RKO (cell line): ENCODE measurements around the gene RNF223.
"Not testable (repeated sequence)": the region's sequence is repeated elsewhere in the genome, so short reads cannot be mapped to it uniquely, and the experiment has no call there.

Experiments used
- DNase-seq: peaks from one replicate; pipeline ENCODE4 v3.0.0-alpha.2; 2016; ENCODE audit warnings: low spot score

Gene RNF223

DNA sequence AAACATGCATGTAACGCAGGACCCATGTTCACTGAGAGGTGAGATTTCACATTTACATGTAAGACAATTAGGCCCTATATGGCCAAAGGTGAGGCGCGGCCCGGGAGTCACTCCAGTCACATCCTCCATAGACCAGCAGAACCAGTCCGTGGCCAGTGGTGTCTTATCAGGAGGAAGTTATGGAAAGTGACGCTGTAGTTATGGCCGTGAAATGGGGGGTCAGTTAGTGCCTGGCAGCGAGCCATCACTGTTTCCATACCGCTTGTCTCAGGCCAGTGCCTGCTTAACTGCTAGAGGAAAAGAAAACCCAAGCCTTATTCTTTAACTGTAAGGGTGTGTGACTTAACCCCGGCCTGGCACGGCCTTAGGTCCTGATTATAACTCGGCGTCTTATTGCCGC lies 35.6 kb upstream of the RNF223 start:
- no peak for DNase-seq

GRCh38 chr1:1106510-1107221 lies 32.6 kb upstream of the RNF223 start:
- DNase-seq = no peak

DNA sequence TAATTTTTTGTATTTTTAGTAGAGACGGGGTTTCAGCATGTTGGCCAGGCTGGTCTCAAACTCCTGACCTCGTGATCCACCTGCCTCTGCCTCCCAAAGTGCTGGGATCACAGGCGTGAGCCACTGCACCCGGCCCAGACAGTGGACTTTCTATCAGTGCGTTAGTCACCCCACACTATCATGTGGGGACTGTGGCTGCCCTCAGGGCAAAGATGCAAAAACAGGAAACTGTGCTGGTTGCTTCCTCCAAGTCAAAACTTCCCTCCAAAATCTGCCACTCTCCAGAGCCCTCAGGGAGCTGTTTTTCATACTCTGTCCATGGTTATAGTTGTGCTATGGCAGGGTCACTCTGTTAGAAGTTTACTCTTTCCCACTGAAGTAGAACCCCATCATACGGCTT lies 30.0 kb upstream of the RNF223 start:
- not testable (repeated sequence) for DNase-seq

GRCh38 chr1:1101503-1101902 lies 27.4 kb upstream of the RNF223 start:
- DNase-seq = no peak

DNA sequence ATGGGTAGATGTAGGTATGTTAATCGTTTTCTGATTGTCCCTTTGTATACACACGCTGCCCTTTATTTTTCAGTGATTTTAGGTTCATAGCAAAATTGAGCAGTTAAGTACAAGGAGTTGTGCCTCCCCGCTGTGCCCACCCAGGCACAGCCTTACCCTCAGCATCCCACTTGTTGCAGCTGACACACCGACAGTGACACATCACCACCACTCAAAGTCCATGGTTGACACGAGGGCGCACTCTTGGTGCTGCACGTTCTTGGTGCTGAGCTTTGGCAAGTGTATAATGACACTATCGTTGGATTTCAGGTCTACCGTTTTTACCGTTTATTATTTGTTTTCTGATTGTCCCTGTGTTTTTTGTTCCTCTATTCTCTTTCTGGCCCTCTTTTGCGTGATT lies 26.2 kb upstream of the RNF223 start:
- no peak for DNase-seq

- DNase-seq = no peak
Observed at GRCh38 chr1:1099506-1100183, 25.5 kb upstream of the RNF223 start.

GRCh38 chr1:1098681-1099421 lies 24.7 kb upstream of the RNF223 start:
- no peak for DNase-seq

- not testable (repeated sequence) for DNase-seq
Observed at GRCh38 chr1:1096136-1096535, 22.0 kb upstream of the RNF223 start.

- no peak for DNase-seq
Observed at GRCh38 chr1:1094981-1095380, 20.9 kb upstream of the RNF223 start.

DNA sequence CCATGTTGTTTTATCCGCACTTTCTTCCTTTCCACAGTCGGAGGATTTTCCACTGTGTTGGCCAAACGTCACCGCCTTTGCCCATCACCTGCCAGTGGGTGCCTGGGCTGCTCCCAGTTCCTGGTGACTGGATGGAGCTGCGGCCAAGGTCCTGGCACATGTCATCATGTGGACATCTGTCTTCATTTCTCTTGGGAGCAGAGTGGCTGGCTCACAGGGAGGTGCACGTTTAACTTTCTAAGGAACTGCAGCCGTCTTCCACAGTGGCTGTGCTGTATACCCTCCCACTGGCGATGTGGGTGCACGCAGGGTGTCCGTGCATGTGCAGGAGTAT lies 19.5 kb upstream of the RNF223 start:
- no peak for DNase-seq

DNA sequence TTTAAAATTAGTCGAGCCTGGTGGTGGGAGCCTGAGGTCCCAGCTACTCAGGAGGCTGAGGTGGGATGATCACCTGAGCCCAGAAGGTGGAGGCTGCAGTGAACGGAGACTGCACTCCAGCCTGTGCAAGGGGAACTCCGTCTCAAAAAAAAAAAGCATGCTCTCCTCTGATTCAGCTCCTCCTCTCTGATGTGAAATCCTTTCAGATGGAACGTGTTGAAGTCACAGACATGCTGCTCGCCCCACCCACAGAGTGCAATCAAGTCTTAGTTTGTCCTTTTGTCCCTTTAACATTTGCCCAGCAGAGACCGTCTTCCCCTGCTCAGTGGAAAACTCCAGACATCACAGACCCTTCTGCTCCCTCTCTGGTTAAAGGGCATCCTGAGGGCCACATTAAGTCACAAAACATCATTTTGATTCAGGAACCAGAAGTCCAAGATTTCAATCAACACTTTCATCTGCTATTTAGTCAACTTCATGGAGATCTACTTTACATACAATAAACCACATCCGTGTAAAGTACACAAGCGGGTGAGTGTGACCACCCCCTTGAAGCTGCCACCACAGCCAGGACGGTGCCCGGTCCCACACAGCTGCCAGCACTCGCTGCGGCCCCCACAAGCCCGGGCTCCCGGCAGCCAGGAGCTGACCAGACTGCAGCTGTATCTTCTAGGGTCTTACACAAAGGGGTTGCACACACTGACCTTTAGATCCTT lies 18.9 kb upstream of the RNF223 start:
- no peak for DNase-seq

GRCh38 chr1:1092149-1092855 lies 18.2 kb upstream of the RNF223 start:
- no peak for DNase-seq

GRCh38 chr1:1091344-1092148 lies 17.4 kb upstream of the RNF223 start:
- no peak for DNase-seq

DNA sequence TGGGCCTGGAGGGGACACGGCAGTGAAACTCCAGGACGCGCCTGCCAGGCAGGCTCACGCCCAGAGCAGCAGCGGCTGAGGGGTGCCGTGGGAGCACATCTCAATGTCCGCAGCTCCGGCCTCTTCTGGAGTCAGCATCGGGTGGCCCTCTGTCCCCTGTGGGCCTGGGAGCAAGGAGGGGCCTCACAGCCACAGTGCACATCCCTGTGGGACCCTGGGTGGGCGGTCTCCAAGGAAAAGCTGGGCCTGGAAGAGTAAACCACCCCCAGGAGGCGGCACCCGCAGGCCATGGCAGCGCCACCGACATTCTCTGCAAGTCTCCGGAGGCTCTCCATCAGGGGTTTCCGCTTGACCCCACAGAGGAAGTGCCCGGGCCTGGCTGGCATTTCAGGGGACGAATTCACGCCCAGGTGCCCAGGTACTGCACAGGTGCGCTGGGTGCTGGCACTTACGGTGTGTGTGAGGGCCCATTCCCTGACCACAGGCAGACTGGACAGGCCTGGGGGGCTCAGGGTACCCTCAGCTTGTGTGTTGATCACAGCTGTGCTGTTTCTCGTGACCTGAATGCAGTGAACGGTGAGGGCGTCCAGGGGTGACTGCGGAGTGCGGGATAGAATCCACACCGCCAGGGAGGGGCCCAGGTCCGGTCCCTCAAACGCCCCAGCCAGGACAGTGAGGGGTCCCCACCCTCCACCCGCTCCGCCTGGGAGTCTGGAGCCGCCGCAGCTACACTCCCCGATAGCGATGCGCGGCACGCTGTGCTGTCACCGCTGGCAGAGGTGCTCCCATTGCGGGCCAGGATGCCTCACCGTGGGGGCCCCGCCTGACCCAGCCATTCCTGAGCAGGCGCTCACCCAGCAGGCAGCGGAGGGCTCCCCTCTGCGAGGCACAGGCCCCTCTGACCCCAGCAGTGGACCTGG lies 16.6 kb upstream of the RNF223 start:
- DNase-seq = no peak

- no peak for DNase-seq
Observed at GRCh38 chr1:1089731-1090423, 15.8 kb upstream of the RNF223 start.

DNA sequence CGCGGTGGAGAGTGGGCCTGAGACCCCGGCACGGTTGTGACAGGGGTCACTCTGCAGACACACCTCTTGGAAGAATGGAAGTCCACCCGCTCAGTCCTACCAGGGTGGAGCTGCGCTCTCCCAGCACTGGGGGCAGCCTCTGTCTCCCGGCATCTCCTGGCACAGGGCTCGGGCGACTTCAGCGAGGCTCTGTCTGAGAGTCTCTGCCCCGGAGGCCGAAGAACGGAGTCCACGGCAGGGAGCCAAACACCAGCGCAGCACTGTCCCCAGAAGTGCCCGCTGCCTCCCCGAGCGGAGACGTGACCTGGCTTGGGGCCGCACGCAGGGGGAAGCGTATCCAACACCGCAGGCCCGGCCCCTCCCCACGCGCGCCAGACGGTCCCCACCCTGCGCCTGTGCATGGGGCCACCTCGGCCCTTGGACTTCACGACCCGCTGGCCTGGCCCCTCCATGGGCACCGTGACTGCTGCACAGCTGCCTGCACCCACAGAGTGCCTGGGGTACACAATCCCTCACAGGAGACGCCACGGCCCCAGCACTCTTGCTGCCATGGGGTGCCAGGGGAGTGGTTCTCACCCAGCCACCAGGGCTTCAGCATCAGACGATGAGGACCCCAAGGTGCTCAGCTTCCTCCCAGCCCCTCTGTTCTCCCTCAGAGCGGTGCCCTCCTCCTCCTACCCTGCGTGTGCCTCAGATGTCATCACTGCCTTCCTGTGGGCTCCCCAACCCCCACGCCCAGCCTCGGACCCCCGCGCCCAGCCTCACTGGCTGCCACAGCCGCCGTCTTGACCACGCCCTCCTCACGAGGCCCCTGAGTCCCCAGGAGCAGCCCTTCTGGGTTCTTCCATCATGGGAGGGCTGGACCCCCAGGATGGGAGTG lies 14.9 kb upstream of the RNF223 start:
- no peak for DNase-seq

DNA sequence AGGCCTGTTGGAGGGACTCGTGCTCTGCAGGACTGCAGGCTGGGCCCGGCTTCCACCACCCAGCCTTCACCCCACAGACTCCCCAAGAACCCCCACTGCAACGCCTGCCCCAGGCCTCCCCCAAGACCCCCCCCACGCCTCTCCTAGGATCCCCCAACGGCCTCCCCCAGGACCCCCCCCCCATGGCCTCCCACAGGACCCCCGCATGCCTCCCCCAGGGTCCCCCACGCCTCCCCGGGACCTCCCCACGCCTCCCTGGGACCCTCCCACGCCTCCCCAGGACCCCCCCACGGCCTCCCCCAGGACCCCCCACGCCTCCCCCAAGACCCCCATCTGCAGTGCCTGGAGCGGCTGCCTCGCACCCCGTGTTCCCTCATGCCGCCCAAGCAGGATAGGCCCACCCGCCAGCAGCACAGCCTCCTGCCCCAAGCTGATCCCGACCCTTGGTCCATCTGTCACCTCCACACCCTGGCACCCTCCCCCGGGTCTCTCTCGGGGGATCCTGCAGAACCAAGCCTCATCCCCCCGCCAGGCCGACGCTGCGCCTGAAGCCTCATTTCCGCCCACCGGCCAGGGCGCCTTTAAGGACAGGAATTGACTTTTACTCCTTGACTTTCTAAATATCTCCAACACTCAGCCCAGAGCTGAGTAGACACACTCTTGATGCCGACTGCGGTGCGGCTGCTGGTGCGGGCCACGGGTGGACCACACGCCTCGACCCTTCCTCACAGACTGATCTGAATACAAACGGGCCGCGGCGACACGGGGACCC lies 14.1 kb upstream of the RNF223 start:
- no peak for DNase-seq
